Jurkat, Clone E6-1 (cell line): Measurements from ENCODE around the gene CAP1. TPM values are rescaled to one million over a fixed set of nuclear protein-coding genes. Genes with fewer than 3 reads are reported as not detected.
A peak's percentile ranks its signal among the peaks of the same experiment; 100 is the strongest.
"Not testable (repeated sequence)": the region's sequence is repeated elsewhere in the genome, so short reads cannot be mapped to it uniquely, and the experiment has no call there.

Experiments
- DNase-seq: peaks from one replicate; pipeline ENCODE4 v3.0.0-alpha.2; 2011; ENCODE audit warnings: low read depth, low spot score
- H3K4me3 ChIP-seq: 2 replicates; pipeline ENCODE4 v1.5.1; 2011; ENCODE audit warnings: mild to moderate bottlenecking, low read length, control low read depth, moderate library complexity
- polyA plus RNA-seq: library from polyadenylated mRNA; unstranded; fragments of >200 nt; gene quantifications from one replicate; pipeline ENCODE4 v1.2.1, GENCODE V29; 2012; ENCODE audit warnings: missing spikeins; ENCODE audit not compliant: insufficient read length, insufficient read depth

Gene CAP1, protein sequence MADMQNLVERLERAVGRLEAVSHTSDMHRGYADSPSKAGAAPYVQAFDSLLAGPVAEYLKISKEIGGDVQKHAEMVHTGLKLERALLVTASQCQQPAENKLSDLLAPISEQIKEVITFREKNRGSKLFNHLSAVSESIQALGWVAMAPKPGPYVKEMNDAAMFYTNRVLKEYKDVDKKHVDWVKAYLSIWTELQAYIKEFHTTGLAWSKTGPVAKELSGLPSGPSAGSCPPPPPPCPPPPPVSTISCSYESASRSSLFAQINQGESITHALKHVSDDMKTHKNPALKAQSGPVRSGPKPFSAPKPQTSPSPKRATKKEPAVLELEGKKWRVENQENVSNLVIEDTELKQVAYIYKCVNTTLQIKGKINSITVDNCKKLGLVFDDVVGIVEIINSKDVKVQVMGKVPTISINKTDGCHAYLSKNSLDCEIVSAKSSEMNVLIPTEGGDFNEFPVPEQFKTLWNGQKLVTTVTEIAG
- polyA plus RNA-seq, result 282 TPM

DNA sequence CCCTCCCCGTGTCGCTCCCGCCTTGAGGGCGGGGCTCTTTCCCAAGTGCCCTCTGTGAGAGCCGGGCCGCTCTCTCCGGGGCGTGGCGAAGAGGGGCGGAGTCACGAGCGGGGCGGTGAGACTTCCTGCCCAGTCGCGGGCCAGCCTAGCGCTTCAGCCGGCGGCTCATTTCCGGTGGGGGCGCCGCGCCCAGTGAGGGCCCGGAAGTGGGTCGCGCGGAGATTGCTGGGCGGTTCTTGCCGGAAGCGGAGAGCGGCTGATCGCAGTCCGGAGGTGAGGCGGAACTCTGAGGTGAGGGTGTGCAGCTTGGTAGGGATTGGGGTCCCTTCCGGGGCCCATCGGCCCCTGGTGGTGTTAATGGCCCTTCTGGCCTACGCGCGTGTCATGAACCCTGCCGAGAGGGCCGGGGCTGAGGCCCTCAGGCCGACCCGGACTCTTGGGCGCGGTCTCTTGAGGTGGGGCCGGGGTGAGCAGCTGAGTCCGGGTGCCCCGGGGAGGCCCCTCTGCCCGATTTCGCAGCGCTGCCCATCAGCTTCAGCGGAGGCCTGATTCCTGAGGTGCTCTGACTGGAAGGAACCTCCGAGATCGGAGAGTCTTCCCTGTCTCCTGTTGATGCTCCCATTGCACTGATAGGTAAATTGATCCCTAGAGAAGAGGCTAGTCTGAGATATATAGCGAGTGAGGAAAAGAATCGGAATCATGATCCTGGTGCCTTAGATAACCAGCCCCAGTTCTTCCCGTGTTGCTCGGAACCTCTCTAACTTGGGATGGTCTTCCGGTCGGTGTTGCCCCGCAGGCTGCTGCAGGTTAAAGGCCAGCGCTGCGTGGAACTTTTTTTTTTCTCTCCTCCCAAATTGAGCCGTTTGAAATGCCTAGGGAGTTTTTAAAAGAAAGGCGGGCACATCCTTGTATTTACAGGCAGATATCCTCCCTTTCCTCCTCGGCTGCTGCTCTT, at the start of gene CAP1:
CAP1 (plus strand) TSS at position 219 of the 955 bp plus-strand sequence. CDS start 18,618 bp downstream, outside the sequence.
- DNase-seq, result peak; percentile 96
- peak within 1 kb of the TSS; percentile 81 for H3K4me3 ChIP-seq

GRCh38 chr1:39992234-39992633, 48.3 kb upstream of the CAP1 start:
- no peak overlapping the region for H3K4me3 ChIP-seq
- no peak for DNase-seq

- H3K4me3 ChIP-seq, result no peak overlapping the region
- DNase-seq, result no peak
Observed at GRCh38 chr1:39992888-39993287, 47.6 kb upstream of the CAP1 start.

GRCh38 chr1:39995973-39996393, 44.5 kb upstream of the CAP1 start:
- no peak overlapping the region for H3K4me3 ChIP-seq
- peak; percentile 17 for DNase-seq

GRCh38 chr1:39996396-39997004, 44.0 kb upstream of the CAP1 start:
- no peak for DNase-seq

GRCh38 chr1:40001456-40001855, 39.1 kb upstream of the CAP1 start:
- no peak overlapping the region for H3K4me3 ChIP-seq
- DNase-seq, result no peak

More at GRCh38 chr1:39996396-39997004, 44.0 kb upstream of the CAP1 start:
- H3K4me3 ChIP-seq, result no peak overlapping the region

GRCh38 chr1:40003156-40004093, 37.1 kb upstream of the CAP1 start:
- DNase-seq, result no peak
- H3K4me3 ChIP-seq, result no peak overlapping the region

- no peak overlapping the region for H3K4me3 ChIP-seq
- no peak for DNase-seq
Observed at GRCh38 chr1:40004857-40005256, 35.7 kb upstream of the CAP1 start.

- DNase-seq, H3K4me3 ChIP-seq: not testable (repeated sequence)
Observed at GRCh38 chr1:40007481-40008034, 33.0 kb upstream of the CAP1 start.

DNA sequence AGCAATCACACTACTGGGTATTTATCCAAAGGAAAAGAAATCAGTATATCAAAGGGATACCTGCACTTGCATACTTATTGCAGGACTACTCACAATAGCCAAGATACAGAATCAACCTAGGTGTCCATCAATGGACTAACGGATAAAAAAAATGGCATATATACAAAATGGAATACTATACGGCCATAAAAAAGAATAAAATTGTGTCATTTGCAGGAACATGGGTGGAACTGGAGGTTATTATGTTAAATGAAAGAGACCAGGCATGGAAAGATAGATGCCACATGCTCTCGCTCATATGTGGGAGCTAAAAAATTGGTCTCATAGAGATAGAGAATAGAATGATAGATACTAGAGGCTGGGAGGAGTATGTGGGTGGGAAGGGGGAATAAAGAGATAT, 29.3 kb upstream of the CAP1 start:
- no peak for DNase-seq
- H3K4me3 ChIP-seq, result no peak overlapping the region

GRCh38 chr1:40014253-40014706, 26.2 kb upstream of the CAP1 start:
- peak; percentile 16 for DNase-seq
- H3K4me3 ChIP-seq, result no peak overlapping the region

DNA sequence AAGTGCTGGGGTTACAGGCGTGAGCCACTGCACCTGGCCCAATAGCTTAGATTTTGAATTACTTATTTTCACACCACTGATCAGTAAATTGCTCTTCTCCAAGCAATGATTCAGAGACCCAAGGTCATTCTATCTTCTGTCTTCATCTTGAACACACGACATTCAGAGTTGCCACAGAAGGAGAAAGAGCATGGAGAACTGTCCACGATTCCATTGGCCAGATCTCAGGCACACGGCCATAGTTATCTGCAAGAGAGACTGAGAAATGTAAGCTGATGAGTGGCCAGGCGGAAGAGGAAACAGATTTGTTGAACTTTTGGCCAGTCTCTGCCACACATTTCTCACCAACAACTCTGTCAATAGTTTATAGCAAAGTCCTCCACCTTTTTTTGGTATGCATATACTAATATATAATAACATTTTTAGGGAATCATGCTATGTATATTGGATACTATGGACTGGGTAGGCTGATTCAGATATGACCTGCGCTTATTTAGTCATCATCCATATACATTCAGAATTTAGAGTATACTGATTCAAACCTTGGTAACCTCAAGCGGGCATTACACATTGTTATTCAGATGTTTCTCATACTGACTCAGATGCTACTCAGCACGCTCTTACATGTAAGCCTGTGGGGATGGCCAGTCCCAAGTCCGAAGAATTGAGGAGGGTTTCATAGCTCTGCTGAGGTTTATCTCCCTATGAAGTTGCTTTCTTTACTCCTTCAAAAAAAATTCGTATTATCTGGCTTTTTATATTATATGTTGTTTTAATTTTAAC, 25.5 kb upstream of the CAP1 start:
- no peak for DNase-seq
- no peak overlapping the region for H3K4me3 ChIP-seq

DNA sequence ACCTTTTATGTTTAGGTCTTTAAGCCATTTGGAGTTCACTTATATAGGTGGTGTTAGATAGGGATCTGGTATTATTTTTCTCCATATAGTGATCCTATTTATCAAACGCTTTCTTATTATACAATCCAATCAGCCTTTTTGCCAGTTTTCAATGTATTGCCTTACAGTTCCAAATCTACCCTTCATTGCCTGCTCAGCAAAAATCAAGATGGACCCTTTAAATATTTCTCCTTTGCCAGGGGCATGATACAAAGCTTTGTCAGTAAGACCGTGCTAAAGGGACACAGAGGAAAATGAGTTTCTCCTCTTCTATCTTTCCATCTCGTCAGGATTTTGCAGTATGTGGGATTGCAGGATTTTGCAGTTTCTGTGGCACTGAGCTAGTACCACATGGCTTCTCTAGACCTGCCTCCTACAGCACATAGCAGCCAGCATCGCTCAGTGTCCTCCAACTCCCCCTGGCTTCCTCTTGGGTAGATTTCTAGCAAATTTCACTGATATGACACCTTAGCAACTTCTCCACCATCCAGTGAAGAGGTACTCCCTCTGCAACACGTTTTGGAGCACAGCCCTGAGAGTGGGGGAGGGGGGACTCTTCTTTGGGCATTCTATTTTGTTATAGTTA, 22.5 kb upstream of the CAP1 start:
- DNase-seq, result no peak

GRCh38 chr1:40020447-40021085, 20.0 kb upstream of the CAP1 start:
- H3K4me3 ChIP-seq, result no peak overlapping the region
- no peak for DNase-seq

More for the DNA sequence above, 22.5 kb upstream of the CAP1 start:
- H3K4me3 ChIP-seq, result no peak overlapping the region

DNA sequence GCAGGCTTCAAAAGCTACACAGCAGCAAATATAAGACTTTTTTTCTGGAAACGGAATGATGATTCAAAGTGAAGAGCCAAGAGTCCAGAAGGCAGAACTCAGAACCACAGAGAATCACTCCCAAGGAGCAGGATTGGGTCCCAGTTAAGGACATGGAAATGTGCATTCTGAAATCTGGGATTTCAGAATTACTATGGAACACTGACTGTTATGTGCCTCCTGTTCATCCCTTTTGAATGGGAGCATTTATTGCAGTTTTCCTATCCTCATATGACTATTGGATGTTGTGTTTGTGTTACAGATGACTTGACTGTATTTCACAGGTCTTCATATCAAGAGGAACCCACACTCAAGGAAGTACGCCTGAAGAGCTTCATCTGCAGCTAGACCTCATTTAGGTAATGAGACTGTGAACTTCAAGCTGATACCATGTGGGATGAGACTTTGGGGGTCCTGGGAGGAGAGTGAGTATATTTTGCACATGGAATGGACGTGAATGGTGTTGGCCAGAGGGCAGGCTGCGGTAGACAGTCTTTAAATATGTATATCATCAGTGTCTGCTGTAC, 17.1 kb upstream of the CAP1 start:
- no peak overlapping the region for H3K4me3 ChIP-seq
- DNase-seq, result no peak

GRCh38 chr1:40024671-40025070, 15.9 kb upstream of the CAP1 start:
- no peak for DNase-seq
- no peak overlapping the region for H3K4me3 ChIP-seq
